LoVo (cell line): ENCODE results near the gene EFR3B.

Experiments
- DNase-seq: peaks from one replicate; pipeline ENCODE4 v3.0.0-alpha.2; 2016; ENCODE audit warnings: low spot score

Gene EFR3B

GRCh38 chr2:25035537-25036220 is 6.2 kb upstream of the EFR3B start:
- DNase-seq, result no peak

- no peak for DNase-seq
Measured at GRCh38 chr2:25036221-25036559, 5.7 kb upstream of the EFR3B start.

- DNase-seq, result no peak
Measured at GRCh38 chr2:25039126-25039525, 2.8 kb upstream of the EFR3B start.

- peak; percentile 62 for DNase-seq
Measured at GRCh38 chr2:25041307-25041927, 459 bp upstream of the EFR3B start.

- peak; percentile 11 for DNase-seq
Measured at GRCh38 chr2:25042321-25043240, 705 bp downstream of the EFR3B start.

GRCh38 chr2:25043241-25043867 is 1.5 kb downstream of the EFR3B start:
- DNase-seq, result no peak

- no peak for DNase-seq
Measured at GRCh38 chr2:25044011-25044410, 2.1 kb downstream of the EFR3B start.

- no peak for DNase-seq
Measured at GRCh38 chr2:25044990-25045389, 3.1 kb downstream of the EFR3B start.

- DNase-seq, result no peak
Measured at GRCh38 chr2:25049422-25049821, 7.5 kb downstream of the EFR3B start.

GRCh38 chr2:25050128-25050527 is 8.3 kb downstream of the EFR3B start:
- no peak for DNase-seq

GRCh38 chr2:25053041-25053440 is 11.2 kb downstream of the EFR3B start:
- no peak for DNase-seq

- DNase-seq, result no peak
Measured at GRCh38 chr2:25054720-25055119, 12.8 kb downstream of the EFR3B start.

- no peak for DNase-seq
Measured at GRCh38 chr2:25055376-25055920, 13.6 kb downstream of the EFR3B start.

- no peak for DNase-seq
Measured at GRCh38 chr2:25056098-25056821, 14.4 kb downstream of the EFR3B start.

GRCh38 chr2:25062511-25062917 is 20.6 kb downstream of the EFR3B start:
- DNase-seq, result no peak

- no peak for DNase-seq
Measured at GRCh38 chr2:25063876-25064660, 22.2 kb downstream of the EFR3B start.

GRCh38 chr2:25065768-25066167 is 23.9 kb downstream of the EFR3B start:
- no peak for DNase-seq

GRCh38 chr2:25066455-25066854 is 24.6 kb downstream of the EFR3B start:
- no peak for DNase-seq

GRCh38 chr2:25068217-25068616 is 26.3 kb downstream of the EFR3B start:
- no peak for DNase-seq

- DNase-seq, result no peak
Measured at GRCh38 chr2:25071966-25072365, 30.1 kb downstream of the EFR3B start.

GRCh38 chr2:25072606-25073005 is 30.7 kb downstream of the EFR3B start:
- no peak for DNase-seq
